ENCODE measurements around the gene AHCYL2. TPM values are rescaled to one million over a fixed set of nuclear protein-coding genes. Genes with fewer than 3 reads are reported as not detected.
"Not testable (repeated sequence)": the region's sequence is repeated elsewhere in the genome, so short reads cannot be mapped to it uniquely, and the experiment has no call there.

Gene AHCYL2
- total RNA-seq, 2 donors from 2014 or later, result 13.4 to 16.6 TPM

DNA sequence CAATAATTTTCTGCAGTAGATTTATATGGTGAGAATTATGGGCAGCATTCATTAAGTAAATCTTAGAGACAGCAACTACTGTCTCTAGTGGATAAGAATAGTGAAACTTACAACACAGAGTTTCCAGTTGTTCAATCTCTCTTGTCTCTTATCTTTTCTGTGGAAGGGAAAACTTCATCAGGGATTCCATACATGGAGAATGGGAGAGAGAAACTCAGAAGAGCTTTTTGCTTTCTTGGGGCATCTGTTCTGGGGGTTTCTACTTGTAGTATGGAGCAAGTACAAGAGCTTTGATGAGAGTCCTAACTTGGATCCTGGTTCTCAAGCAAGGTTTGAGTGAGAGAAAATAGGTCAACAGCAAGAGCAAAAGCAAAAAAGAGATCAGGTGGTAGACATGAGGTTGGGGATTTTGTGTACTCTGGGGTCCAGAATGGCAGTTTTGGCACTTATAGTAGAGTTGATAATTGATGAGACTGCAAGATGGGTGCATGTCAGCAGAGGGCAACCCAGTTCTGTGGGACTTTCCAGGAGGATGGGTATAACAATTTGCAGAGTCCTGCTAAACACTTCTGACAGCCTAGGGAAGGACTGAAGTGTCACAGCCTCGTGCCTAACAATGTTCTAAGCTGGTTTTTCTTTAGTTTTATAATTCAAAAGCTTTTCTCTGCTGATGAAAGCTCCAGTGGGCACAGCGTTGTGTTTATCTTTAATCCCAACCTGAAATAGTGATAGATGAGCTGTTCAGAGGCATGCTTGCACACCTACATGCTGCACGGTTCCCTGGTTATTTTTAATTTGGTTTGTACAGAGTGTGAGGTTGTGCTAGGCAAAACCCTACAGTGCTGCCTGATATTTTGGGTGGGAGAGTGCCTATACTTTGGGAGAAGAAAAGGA is 177.4 kb downstream of the AHCYL2 start:
- Mint-ChIP-seq H3K27ac (no peak overlapping the region), H3K4me1 (peaks cover 4% of the 10 kb centered on the region), H3K4me3 (no peak overlapping the region), H3K27me3 (no peaks in the 10 kb centered on the region), H3K36me3 (ENCODE audit: low read depth) (peaks cover 6% of the 10 kb centered on the region)
- H3K9me3 ChIP-seq (ENCODE audit: control insufficient read depth, low read length, poor library complexity, severe bottlenecking), result no peaks in the 10 kb centered on the region
- ATAC-seq, result no peak
- no peak for DNase-seq

GRCh38 chr7:129405527-129405926 is 180.7 kb downstream of the AHCYL2 start:
- Mint-ChIP-seq H3K27ac (no peak overlapping the region), H3K27me3 (no peaks in the 10 kb centered on the region), H3K4me1 (peaks cover 4% of the 10 kb centered on the region), H3K4me3 (no peak overlapping the region), H3K36me3 (ENCODE audit: low read depth) (peaks cover 14% of the 10 kb centered on the region)
- ATAC-seq (no peak), DNase-seq (no peak)
- H3K9me3 ChIP-seq (ENCODE audit: control insufficient read depth, low read length, poor library complexity, severe bottlenecking), result no peaks in the 10 kb centered on the region

DNA sequence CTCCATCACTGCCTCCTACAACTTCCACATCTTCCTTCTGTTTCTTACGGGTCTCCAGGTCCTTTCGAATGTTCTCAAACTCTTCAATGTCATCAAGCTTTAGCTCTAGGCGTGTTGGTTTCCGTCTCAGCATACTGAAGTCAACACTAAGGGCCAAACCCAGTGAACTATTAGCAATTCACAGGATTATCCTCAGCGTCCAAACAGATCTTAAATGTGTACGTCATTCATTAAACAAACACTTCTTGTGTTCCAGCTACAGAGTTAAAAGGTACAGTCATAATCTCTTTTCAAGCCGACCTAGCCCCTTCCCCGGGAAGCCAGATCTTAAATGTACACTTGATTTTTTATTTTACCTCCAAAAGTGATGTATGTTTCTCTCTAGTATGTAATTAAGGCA is 185.4 kb downstream of the AHCYL2 start:
- not testable (repeated sequence) for H3K4me1 Mint-ChIP-seq; H3K27me3 Mint-ChIP-seq; DNase-seq; H3K9me3 ChIP-seq (ENCODE audit: control insufficient read depth, low read length, poor library complexity, severe bottlenecking); H3K4me3 Mint-ChIP-seq; ATAC-seq
- Mint-ChIP-seq H3K36me3 (ENCODE audit: low read depth) (peaks cover 23% of the 10 kb centered on the region), H3K27ac (peak overlapping the region; percentile 5)

- no peak for ATAC-seq
- no peak for DNase-seq
Measured at GRCh38 chr7:129412501-129412900, 187.7 kb downstream of the AHCYL2 start.

DNA sequence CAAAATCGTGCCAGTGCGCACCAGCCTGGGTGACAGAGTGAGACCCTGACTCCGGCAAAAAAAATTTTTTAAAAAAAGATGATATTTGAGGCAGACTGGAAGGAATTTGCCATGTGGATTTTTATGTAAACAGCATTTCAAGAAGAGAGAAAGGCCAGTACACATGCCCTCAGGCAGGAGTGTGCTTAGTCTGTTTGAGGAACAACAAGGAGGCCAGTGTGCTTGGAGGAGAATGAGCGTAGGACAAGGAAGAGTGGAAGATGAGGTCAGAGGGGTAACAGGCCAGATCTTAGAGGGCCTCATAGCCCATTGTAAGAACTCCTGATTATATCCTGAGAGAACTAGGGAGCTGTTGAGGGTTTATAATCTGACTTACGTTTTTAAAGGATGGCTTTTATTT is 192.2 kb downstream of the AHCYL2 start:
- H3K27ac Mint-ChIP-seq, result no peak overlapping the region
- H3K27me3 Mint-ChIP-seq, result no peaks in the 10 kb centered on the region
- no peaks in the 10 kb centered on the region for H3K4me1 Mint-ChIP-seq
- DNase-seq, result no peak
- ATAC-seq, result no peak
- H3K36me3 Mint-ChIP-seq (ENCODE audit: low read depth), result peaks cover 11% of the 10 kb centered on the region
- no peaks in the 10 kb centered on the region for H3K9me3 ChIP-seq (ENCODE audit: control insufficient read depth, low read length, poor library complexity, severe bottlenecking)
- H3K4me3 Mint-ChIP-seq, result no peak overlapping the region

More at GRCh38 chr7:129412501-129412900, 187.7 kb downstream of the AHCYL2 start:
- Mint-ChIP-seq H3K4me3 (no peak overlapping the region), H3K27ac (no peak overlapping the region), H3K36me3 (ENCODE audit: low read depth) (peaks cover 20% of the 10 kb centered on the region), H3K27me3 (no peaks in the 10 kb centered on the region), H3K4me1 (no peaks in the 10 kb centered on the region)
- no peaks in the 10 kb centered on the region for H3K9me3 ChIP-seq (ENCODE audit: control insufficient read depth, low read length, poor library complexity, severe bottlenecking)

GRCh38 chr7:129421717-129422250 is 197.0 kb downstream of the AHCYL2 start:
- H3K27me3 Mint-ChIP-seq, result no peaks in the 10 kb centered on the region
- no peaks in the 10 kb centered on the region for H3K9me3 ChIP-seq (ENCODE audit: control insufficient read depth, low read length, poor library complexity, severe bottlenecking)
- no peak for ATAC-seq
- no peak overlapping the region for H3K27ac Mint-ChIP-seq
- H3K36me3 Mint-ChIP-seq (ENCODE audit: low read depth), result peaks cover 7% of the 10 kb centered on the region
- DNase-seq, result no peak
- H3K4me1 Mint-ChIP-seq, result peaks cover 2% of the 10 kb centered on the region
- H3K4me3 Mint-ChIP-seq, result no peak overlapping the region

DNA sequence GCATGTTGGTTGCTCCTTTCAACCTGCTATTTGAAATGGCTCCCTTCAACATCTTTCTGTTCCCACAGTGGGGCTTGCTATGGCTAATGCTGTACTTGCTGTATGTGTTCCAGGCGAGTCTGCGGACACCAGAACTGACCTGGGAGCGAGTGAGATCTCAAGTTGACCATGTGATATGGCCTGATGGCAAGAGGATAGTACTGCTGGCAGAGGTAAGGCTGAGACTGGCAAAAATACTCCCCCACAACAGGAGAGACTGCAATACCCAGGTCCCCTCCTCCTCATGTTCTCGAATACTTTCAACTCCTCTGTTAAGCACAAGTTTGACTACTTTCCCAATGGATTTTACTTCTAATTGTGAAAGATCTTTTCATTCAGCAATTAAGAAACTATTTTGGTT is 197.9 kb downstream of the AHCYL2 start:
- peaks cover 7% of the 10 kb centered on the region for H3K36me3 Mint-ChIP-seq (ENCODE audit: low read depth)
- H3K4me1 Mint-ChIP-seq, result peaks cover 2% of the 10 kb centered on the region
- no peak overlapping the region for H3K27ac Mint-ChIP-seq
- DNase-seq (no peak), ATAC-seq (no peak)
- H3K4me3 Mint-ChIP-seq, result no peak overlapping the region
- H3K9me3 ChIP-seq (ENCODE audit: control insufficient read depth, low read length, poor library complexity, severe bottlenecking), result no peaks in the 10 kb centered on the region
- H3K27me3 Mint-ChIP-seq, result no peaks in the 10 kb centered on the region

DNA sequence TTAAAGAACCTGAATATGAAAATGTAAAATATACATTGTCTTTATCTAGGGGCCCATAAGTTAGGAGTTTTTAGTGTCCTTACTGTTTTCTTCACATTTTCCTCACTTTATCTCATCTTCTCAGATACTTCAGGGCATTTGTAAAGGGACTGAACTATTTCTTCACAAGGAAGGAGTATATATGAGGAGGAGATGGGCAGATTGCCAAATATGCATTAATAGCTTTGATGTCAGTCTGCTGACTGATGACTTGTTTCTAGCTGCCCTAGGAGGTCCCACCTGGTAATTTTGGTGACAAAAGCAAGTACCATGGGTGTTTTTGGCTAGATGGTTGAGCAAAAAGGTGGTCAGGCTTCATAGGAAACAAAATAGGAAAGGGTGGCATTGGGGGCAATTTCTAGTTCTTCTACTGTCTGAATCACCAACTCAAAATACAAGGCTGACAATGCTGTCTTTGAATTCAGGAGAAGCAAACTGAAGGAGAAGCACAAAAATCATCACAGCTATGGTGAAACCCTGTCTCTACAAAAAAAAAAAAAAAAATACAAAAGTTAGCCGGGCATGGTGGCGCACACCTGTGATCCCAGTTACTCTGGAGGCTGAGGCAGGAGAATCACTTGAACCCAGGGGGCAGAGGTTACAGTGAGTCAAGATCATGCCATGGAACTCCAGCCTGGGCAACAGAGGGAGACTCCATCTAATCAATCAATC is 199.0 kb downstream of the AHCYL2 start:
- DNase-seq (no peak), ATAC-seq (no peak)
- Mint-ChIP-seq H3K27ac (no peak overlapping the region), H3K4me1 (peaks cover 2% of the 10 kb centered on the region), H3K4me3 (no peak overlapping the region), H3K27me3 (no peaks in the 10 kb centered on the region), H3K36me3 (ENCODE audit: low read depth) (peaks cover 10% of the 10 kb centered on the region)
- H3K9me3 ChIP-seq (ENCODE audit: control insufficient read depth, low read length, poor library complexity, severe bottlenecking), result no peaks in the 10 kb centered on the region

DNA sequence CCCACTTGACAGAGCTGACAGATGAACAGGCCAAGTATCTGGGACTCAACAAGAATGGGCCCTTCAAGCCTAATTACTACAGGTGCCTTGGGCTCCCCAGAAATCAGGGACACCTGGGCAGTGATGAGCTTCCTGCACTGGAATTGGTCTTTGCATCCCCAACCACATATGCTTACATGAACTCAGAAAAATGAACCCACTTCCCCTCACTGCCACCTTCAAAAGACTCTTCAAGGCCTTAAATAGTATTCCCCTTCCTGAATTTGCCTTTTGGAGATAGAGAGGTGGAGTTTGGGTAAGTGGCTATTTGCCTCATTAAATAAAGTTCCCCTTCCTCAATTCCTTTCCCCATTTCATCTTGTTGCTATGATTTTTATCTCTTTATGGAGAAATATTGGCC is 201.7 kb downstream of the AHCYL2 start:
- no peak for ATAC-seq
- no peak for DNase-seq
- H3K4me3 Mint-ChIP-seq, result peak overlapping the region; percentile 19
- H3K36me3 Mint-ChIP-seq (ENCODE audit: low read depth), result peaks cover 12% of the 10 kb centered on the region
- no peaks in the 10 kb centered on the region for H3K9me3 ChIP-seq (ENCODE audit: control insufficient read depth, low read length, poor library complexity, severe bottlenecking)
- H3K27me3 Mint-ChIP-seq, result no peaks in the 10 kb centered on the region
- H3K4me1 Mint-ChIP-seq, result peaks cover 2% of the 10 kb centered on the region
- no peak overlapping the region for H3K27ac Mint-ChIP-seq

DNA sequence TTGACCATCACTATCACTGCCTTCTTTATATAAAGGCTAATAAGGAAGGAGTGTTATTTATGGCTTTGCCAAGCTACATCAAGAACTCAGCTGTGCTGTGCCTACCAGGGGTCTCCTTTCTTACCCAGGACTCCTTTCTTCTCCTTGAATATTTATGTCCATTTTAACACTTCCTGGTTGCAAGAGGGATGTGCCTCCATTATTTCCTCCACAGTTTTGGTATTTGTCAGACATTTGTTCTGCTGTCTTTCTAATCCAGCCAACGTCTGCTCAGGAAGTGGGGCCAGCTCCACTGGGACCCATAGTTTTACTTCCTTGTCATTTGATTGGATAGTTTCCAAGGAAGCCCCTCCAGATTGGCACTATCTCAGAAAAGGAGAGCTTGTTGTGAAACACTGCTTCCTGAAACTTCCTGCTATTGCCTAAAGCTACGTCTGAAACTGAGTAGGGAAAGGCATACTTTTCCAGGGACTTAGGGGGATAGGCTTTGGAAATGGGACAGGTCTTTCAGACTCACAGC is 202.8 kb downstream of the AHCYL2 start:
- no peak overlapping the region for H3K27ac Mint-ChIP-seq
- peaks cover 12% of the 10 kb centered on the region for H3K36me3 Mint-ChIP-seq (ENCODE audit: low read depth)
- no peaks in the 10 kb centered on the region for H3K9me3 ChIP-seq (ENCODE audit: control insufficient read depth, low read length, poor library complexity, severe bottlenecking)
- peaks cover 2% of the 10 kb centered on the region for H3K4me1 Mint-ChIP-seq
- ATAC-seq (no peak), DNase-seq (no peak)
- H3K27me3 Mint-ChIP-seq, result peaks cover 1% of the 10 kb centered on the region
- no peak overlapping the region for H3K4me3 Mint-ChIP-seq

DNA sequence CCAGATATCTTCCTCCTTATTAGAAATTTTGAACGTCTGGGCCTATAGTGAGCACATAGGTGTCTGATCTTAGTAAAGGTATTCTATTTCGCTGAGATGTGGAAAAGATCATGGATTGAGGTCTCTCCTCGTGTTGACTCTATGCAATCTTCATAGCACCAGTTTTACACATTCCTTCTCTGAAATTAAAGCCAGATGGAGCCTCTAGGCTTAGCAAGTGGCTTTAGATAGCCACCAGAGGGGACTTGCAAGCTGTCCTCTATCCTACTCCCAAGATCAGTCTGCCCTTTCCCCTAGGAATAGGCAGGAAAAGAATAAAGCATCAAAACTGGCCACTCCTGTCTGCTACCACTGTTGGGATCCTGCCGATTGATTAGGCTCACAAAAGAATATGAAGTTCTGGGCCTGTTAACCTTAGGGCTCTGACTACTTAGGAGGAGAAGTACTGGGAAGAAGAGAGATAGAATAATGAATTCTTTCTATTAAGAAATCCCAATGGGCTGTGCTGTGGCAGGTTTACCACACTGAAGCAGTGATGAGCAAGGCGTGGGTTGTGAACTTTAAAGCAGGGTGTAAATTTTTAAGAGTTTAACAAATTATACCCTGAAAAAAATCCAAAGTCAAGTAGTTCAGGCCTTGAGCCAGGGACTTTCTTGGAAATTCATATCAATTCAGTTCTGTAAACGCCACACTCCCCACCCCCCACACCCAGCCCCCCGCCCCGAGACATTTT is 207.2 kb downstream of the AHCYL2 start:
- no peaks in the 10 kb centered on the region for H3K9me3 ChIP-seq (ENCODE audit: control insufficient read depth, low read length, poor library complexity, severe bottlenecking)
- no peak for ATAC-seq
- Mint-ChIP-seq H3K27ac (no peak overlapping the region), H3K36me3 (ENCODE audit: low read depth) (peaks cover 8% of the 10 kb centered on the region), H3K4me3 (no peak overlapping the region), H3K27me3 (peaks cover 30% of the 10 kb centered on the region), H3K4me1 (peaks cover 10% of the 10 kb centered on the region)
- DNase-seq, result no peak

- H3K9me3 ChIP-seq (ENCODE audit: control insufficient read depth, low read length, poor library complexity, severe bottlenecking), result no peaks in the 10 kb centered on the region
- DNase-seq, result peak; percentile 83 to 92 (median 89)
- peak; percentile 97 for ATAC-seq
- Mint-ChIP-seq H3K36me3 (ENCODE audit: low read depth) (peaks cover 2% of the 10 kb centered on the region), H3K27ac (peak within 1 kb of the TSS; percentile 77), H3K4me3 (peak within 1 kb of the TSS; percentile 93), H3K4me1 (peaks cover 10% of the 10 kb centered on the region), H3K27me3 (peaks cover 34% of the 10 kb centered on the region)
Measured at GRCh38 chr7:129433847-129434674, 209.2 kb downstream of the AHCYL2 start, which contains the start of gene STRIP2. Gene STRIP2 (plus strand): TSS chr7:129434432. CDS start chr7:129434473, 41 bp downstream.
